Right lobe of liver (tissue), 6 donors: ENCODE data around the gene CBX1. TPM values are rescaled to one million over a fixed set of nuclear protein-coding genes. Genes with fewer than 3 reads are reported as not detected.

Experiments used
- ATAC-seq, 4 donors: fragments of 200-7000 bp; cut with Tn5 transposase; one replicate each; pipeline ENCODE4 v1.9.1; 2020; ENCODE audit warnings: mild to moderate bottlenecking in 4 of 4, moderate library complexity in 4 of 4
- DNase-seq, 3 donors: peaks; one replicate each; pipeline ENCODE4 v3.0.0-alpha.2; 2020
- H3K27ac ChIP-seq, 3 donors: fragments of 200-600 bp; one replicate each; pipeline ENCODE4 v1.8.0; 2022
- H3K27me3 ChIP-seq, 2 donors: fragments of 200-600 bp; one replicate each; pipeline ENCODE4 v1.8.0; 2022
- H3K36me3 ChIP-seq, 4 donors: fragments of 200-600 bp; sonication (generic) in 1 of 4; one replicate each; pipeline versions ENCODE4 v1.5.1 to v1.8.0; 2017 to 2022; ENCODE audit warnings: control low read depth in 1 of 4
- H3K4me1 ChIP-seq, 4 donors: fragments of 200-600 bp; sonication (generic) in 1 of 4; one replicate each; pipeline versions ENCODE4 v1.5.1 to v1.8.0; 2017 to 2022; ENCODE audit warnings: control low read depth in 1 of 4
- H3K4me3 ChIP-seq, 3 donors: fragments of 200-600 bp; one replicate each; pipeline ENCODE4 v1.8.0; 2022
- H3K9me3 ChIP-seq, 4 donors: fragments of 200-600 bp; sonication (generic) in 1 of 4; one replicate each; pipeline versions ENCODE4 v1.5.1 to v1.8.0; 2017 to 2022; ENCODE audit warnings: control low read depth in 1 of 4
- CTCF ChIP-seq, 4 donors: fragments of 200-600 bp in 3 of 4; fragments of 450-650 bp in 1 of 4; IDR thresholded peaks; one replicate each; pipeline versions ENCODE4 v1.5.1 to v1.8.0; 2016 to 2022; ENCODE audit warnings: antibody characterized with exemption in 4 of 4, mild to moderate bottlenecking in 2 of 4
- POLR2A ChIP-seq: fragments of 450-650 bp; IDR thresholded peaks from one replicate; pipeline ENCODE4 v1.6.1; 2017; ENCODE audit warnings: antibody characterized with exemption, mild to moderate bottlenecking
- WGBS: methylation state at CpG from one replicate; pipeline ENCODE4 v1.1.6; 2018; ENCODE audit warnings: low coverage, low lambda C conversion rate; ENCODE audit not compliant: insufficient coverage; ENCODE audit errors: missing lambda C conversion rate; 5-methylcytosine and 5-hydroxymethylcytosine counted together
- intact Hi-C, 2 donors: fragments of 100-400 bp; cut with DNase I; formaldehyde crosslinking; loops; one replicate each; pipeline versions ENCODE4 v1.11.2 to v1.14.1; 2022
- total RNA-seq, 6 experiments: library from RNA; depleted of rRNA in 2 of 6; stranded (reverse); fragments of >200 nt in 2 of 6; fragmentation: NEBNext Ultra II Directional in 3 of 6; extraction: Animal tissue kit (Norgen Biotek cat#: 25700) in 3 of 6; gene quantifications; one replicate each; pipeline versions ENCODE4 v1.1.0 to v1.2.4, GENCODE V29; 2016 to 2023
- donor health status: DM: no; HTN: yes; CAD: no.
- donor health status: DM: no; HTN: no; CAD: no.
- donor health status: DM: no; HTN: no; CAD: no.
- donor health status: DM: no; HTN: yes; CAD: no.
- donor health status: DM: no; HTN: yes; CAD: no.

Gene CBX1
- total RNA-seq, 6 experiments from 2014 or later = 7.0 to 10.5 (median 9.9) TPM

- no peak overlapping the region for H3K4me3 ChIP-seq
- TF ChIP-seq POLR2A (no peak), CTCF (IDR thresholded peaks at IDR 0.05) (no peak)
- peaks cover 0 to 9% (median 0%) of the 10 kb centered on the region in 4 donors for H3K4me1 ChIP-seq
- no peaks in the 10 kb centered on the region for H3K36me3 ChIP-seq
- WGBS = 90% methylated on average over 2 of the region's 2 CpGs
- H3K27me3 ChIP-seq = no peaks in the 10 kb centered on the region
- no peak for DNase-seq
- H3K9me3 ChIP-seq = no peaks in the 10 kb centered on the region
- no peak overlapping the region for H3K27ac ChIP-seq
- intact Hi-C loops = no loop called here
- no peak for ATAC-seq
Measured at GRCh38 chr17:48043176-48043575, 58.1 kb downstream of the CBX1 start.

- 93% methylated on average over 2 of the region's 2 CpGs for WGBS
- intact Hi-C loops = no loop called here
- ATAC-seq (no peak), DNase-seq (no peak)
- no peaks in the 10 kb centered on the region for H3K9me3 ChIP-seq
- H3K4me1 ChIP-seq = peaks cover 0 to 7% (median 3%) of the 10 kb centered on the region in 4 donors
- H3K27me3 ChIP-seq = no peaks in the 10 kb centered on the region
- no peak overlapping the region for H3K27ac ChIP-seq
- TF ChIP-seq CTCF (IDR thresholded peaks at IDR 0.05) (no peak), POLR2A (no peak)
- no peak overlapping the region for H3K4me3 ChIP-seq
- H3K36me3 ChIP-seq = no peaks in the 10 kb centered on the region
Measured at GRCh38 chr17:48038687-48039086, 62.6 kb downstream of the CBX1 start.

- no peak overlapping the region for H3K27ac ChIP-seq
- peak in 2 of 4 donors; percentile 3 to 9 for ATAC-seq
Measured at GRCh38 chr17:48037838-48038323, 63.4 kb downstream of the CBX1 start.

GRCh38 chr17:48037036-48037837 lies 64.0 kb downstream of the CBX1 start, which contains the start of gene COPZ2:
COPZ2 (minus strand) TSS chr17:48037797; CDS start chr17:48037777, 20 bp downstream.
- intact Hi-C loops = no loop called here
- peak; percentile 87 to 93 (median 90) for ATAC-seq
- DNase-seq = peak; percentile 76 to 80 (median 76)
- TF ChIP-seq CTCF (IDR thresholded peaks at IDR 0.05) (peak; percentile 50 to 59 (median 52)), POLR2A (peak; percentile 37)
- Histone ChIP-seq H3K27ac (peak within 1 kb of the TSS; percentile 23 to 51 (median 37)), H3K4me3 (peak within 1 kb of the TSS; percentile 55 to 69 (median 67)), H3K9me3 (no peaks in the 10 kb centered on the region), H3K27me3 (no peaks in the 10 kb centered on the region), H3K36me3 (no peaks in the 10 kb centered on the region), H3K4me1 (peaks cover 0 to 7% (median 3%) of the 10 kb centered on the region in 4 donors)
- under 1% methylated on average over 21 of the region's 73 CpGs for WGBS

More at GRCh38 chr17:48037838-48038323, 63.4 kb downstream of the CBX1 start:
- H3K27me3 ChIP-seq = no peaks in the 10 kb centered on the region
- no peaks in the 10 kb centered on the region for H3K36me3 ChIP-seq
- WGBS = 1% methylated on average over 17 of the region's 19 CpGs
- intact Hi-C loops = no loop called here
- no peak for TF ChIP-seq CTCF (IDR thresholded peaks at IDR 0.05)
- TF ChIP-seq POLR2A = no peak
- peak overlapping the region in 1 of 3 donors; percentile 69 for H3K4me3 ChIP-seq
- H3K9me3 ChIP-seq = no peaks in the 10 kb centered on the region
- H3K4me1 ChIP-seq = peaks cover 0 to 7% (median 3%) of the 10 kb centered on the region in 4 donors
- DNase-seq = no peak
